ENCODE results near the gene MAN1C1. TPM values are rescaled to one million over a fixed set of nuclear protein-coding genes. Genes with fewer than 3 reads are reported as not detected.

The MAN1C1 gene
- total RNA-seq, 1 experiment from 2014 or later: 1.2 TPM

- no peaks in the 10 kb centered on the region for H3K79me2 ChIP-seq (ENCODE audit: insufficient read depth, low read length)
- H3K4me3 ChIP-seq (replicated peaks in 1 of 2; ENCODE audit: low read depth in 1 of 2, low read length in 2 of 2): no peak overlapping the region
- H3K36me3 ChIP-seq (ENCODE audit: control insufficient read depth in 1 of 2, insufficient read depth in 2 of 2, low read length in 2 of 2): no peaks in the 10 kb centered on the region
- ATAC-seq (no peak), DNase-seq (ENCODE audit: low read depth, low spot score) (no peak)
- no peak overlapping the region for H2AFZ ChIP-seq (ENCODE audit: low read depth, low read length, poor library complexity, severe bottlenecking)
- POLR2A ChIA-PET: no interaction called here
- no peaks in the 10 kb centered on the region for H4K20me1 ChIP-seq (ENCODE audit: insufficient read depth)
- no peaks in the 10 kb centered on the region for H3K9me3 ChIP-seq (ENCODE audit: control insufficient read depth in 1 of 2, insufficient read depth in 1 of 2, low read depth in 1 of 2, low read length in 2 of 2)
- no TSS peak for BruUV-seq (replicated peaks)
- CTCF ChIA-PET: interaction anchor here (1.9 kb wide), 1 partner anchor 11 kb away, joined by 4 read pairs; no protein-coding TSS in a partner anchor
- peaks cover 22% of the 10 kb centered on the region; the same call in 1 of the 2 replicates for H3K27me3 ChIP-seq (ENCODE audit: insufficient read depth, low read length)
- TF ChIP-seq SP1 (IDR thresholded peaks at IDR 0.05; ENCODE audit: low read depth) (no peak), ATF3 (IDR thresholded peaks at IDR 0.05) (no peak), FOSL1 (IDR thresholded peaks at IDR 0.05; ENCODE audit: low read depth) (no peak), EGR1 (IDR thresholded peaks at IDR 0.05; ENCODE audit: low read depth) (no peak), ZBTB33 (IDR thresholded peaks at IDR 0.05; ENCODE audit: extremely low read depth, insufficient replicate concordance, low read length) (no peak), POLR2AphosphoS5 (IDR thresholded peaks at IDR 0.05; ENCODE audit: low read depth, low read length) (no peak), YY1 (IDR thresholded peaks at IDR 0.05; ENCODE audit: extremely low read depth, insufficient replicate concordance, low read depth, low read length) (no peak), TCF7L2 (IDR thresholded peaks at IDR 0.05; ENCODE audit: borderline replicate concordance, extremely low read depth, insufficient read depth, insufficient read length) (no peak), ELF1 (IDR thresholded peaks at IDR 0.05; ENCODE audit: borderline replicate concordance, low read depth) (no peak), ZFX (IDR thresholded peaks at IDR 0.05) (no peak), CTCF (IDR thresholded peaks at IDR 0.05 in 2 of 3, conservative IDR thresholded peaks at IDR 0.05 in 1 of 3; ENCODE audit: borderline replicate concordance in 1 of 3, insufficient read depth in 1 of 3, low read depth in 2 of 3, low read length in 2 of 3) (no peak), CEBPB (IDR thresholded peaks at IDR 0.05; ENCODE audit: low read depth) (no peak), JUND (IDR thresholded peaks at IDR 0.05) (no peak), MAX (IDR thresholded peaks at IDR 0.05) (no peak)
- no peak overlapping the region for H3K4me2 ChIP-seq (ENCODE audit: low read length)
- H3K9ac ChIP-seq (ENCODE audit: low read length): no peak overlapping the region
- RAD21 ChIA-PET (ENCODE audit: low non-redundant PET in 1 of 2, low total read pairs in 2 of 2, uncharacterized antibody in 2 of 2, unreplicated experiment in 2 of 2): no interaction called here
- H3K4me1 ChIP-seq (ENCODE audit: control insufficient read depth in 1 of 2, insufficient read depth in 2 of 2, low read length in 2 of 2): peaks cover 0 to 8% of the 10 kb centered on the region in 2 experiments; a peak in 3 of 4 replicates
- no peak overlapping the region for H3K27ac ChIP-seq (ENCODE audit: low read depth, low read length)
- H3K9me2 ChIP-seq (ENCODE audit: insufficient read depth): no peaks in the 10 kb centered on the region
- intact Hi-C loops (cut with micrococcal nuclease): no loop called here
Observed at GRCh38 chr1:25620701-25621350, 4.2 kb downstream of the MAN1C1 start.

All from HCT116 (cell line).